Peyer's patch (tissue), 4 donors: Measurements from ENCODE around the gene HRH1.

Experiments
- CTCF ChIP-seq, 6 experiments: fragments of 450-650 bp in 4 of 6; fragments of 200-600 bp in 2 of 6; sonication (generic) in 1 of 6; IDR thresholded peaks; one replicate each; pipeline ENCODE4 v1.5.1; 2017 to 2019; ENCODE audit warnings: antibody characterized with exemption in 6 of 6, mild to moderate bottlenecking in 3 of 6, moderate library complexity in 1 of 6
- POLR2A ChIP-seq, 2 donors: fragments of 450-650 bp; IDR thresholded peaks; one replicate each; pipeline ENCODE4 v1.5.1; 2017; ENCODE audit warnings: antibody characterized with exemption in 2 of 2, mild to moderate bottlenecking in 2 of 2, moderate library complexity in 2 of 2

GRCh38 chr3:11285471-11285870, 131.2 kb downstream of the HRH1 start:
- TF ChIP-seq POLR2A (IDR thresholded peaks at IDR 0.05) (no peak), CTCF (IDR thresholded peaks at IDR 0.05) (no peak)
